Subcutaneous abdominal adipose tissue (tissue), 5 donors: Measurements from ENCODE around the gene ADAM15.

Experiments used
- H3K27ac ChIP-seq: one replicate; pipeline ENCODE4 v1.7.0; 2013; ENCODE audit warnings: low read depth, mild to moderate bottlenecking, inconsistent platforms, low read length, moderate library complexity
- H3K27me3 ChIP-seq, 5 donors: one replicate each; pipeline ENCODE4 v1.7.0; 2013; ENCODE audit warnings: low read length in 5 of 5, inconsistent platforms in 1 of 5; ENCODE audit not compliant: control insufficient read depth in 5 of 5, insufficient read depth in 4 of 5
- H3K36me3 ChIP-seq, 5 donors: one replicate each; pipeline ENCODE4 v1.7.0; 2013; ENCODE audit warnings: low read length in 5 of 5; ENCODE audit not compliant: control insufficient read depth in 5 of 5, insufficient read depth in 5 of 5
- H3K4me1 ChIP-seq, 5 donors: one replicate each; pipeline ENCODE4 v1.7.0; 2013; ENCODE audit warnings: low read length in 5 of 5, mild to moderate bottlenecking in 3 of 5, moderate library complexity in 1 of 5; ENCODE audit not compliant: control insufficient read depth in 5 of 5, insufficient read depth in 5 of 5
- H3K4me3 ChIP-seq, 5 donors: one replicate each; pipeline ENCODE4 v1.7.0; 2013; ENCODE audit warnings: low read length in 5 of 5, low read depth in 1 of 5
- H3K9ac ChIP-seq, 5 donors: one replicate each; pipeline ENCODE4 v1.7.0; 2013; ENCODE audit warnings: low read length in 5 of 5, mild to moderate bottlenecking in 4 of 5, moderate library complexity in 3 of 5
- H3K9me3 ChIP-seq, 5 donors: one replicate each; pipeline ENCODE4 v1.7.0; 2013; ENCODE audit warnings: low read length in 5 of 5; ENCODE audit not compliant: control insufficient read depth in 5 of 5
- donor health status: healthy.
- donor health status: healthy.
- donor health status: healthy.
- donor health status: healthy.
- donor health status: healthy.

The ADAM15 gene, protein sequence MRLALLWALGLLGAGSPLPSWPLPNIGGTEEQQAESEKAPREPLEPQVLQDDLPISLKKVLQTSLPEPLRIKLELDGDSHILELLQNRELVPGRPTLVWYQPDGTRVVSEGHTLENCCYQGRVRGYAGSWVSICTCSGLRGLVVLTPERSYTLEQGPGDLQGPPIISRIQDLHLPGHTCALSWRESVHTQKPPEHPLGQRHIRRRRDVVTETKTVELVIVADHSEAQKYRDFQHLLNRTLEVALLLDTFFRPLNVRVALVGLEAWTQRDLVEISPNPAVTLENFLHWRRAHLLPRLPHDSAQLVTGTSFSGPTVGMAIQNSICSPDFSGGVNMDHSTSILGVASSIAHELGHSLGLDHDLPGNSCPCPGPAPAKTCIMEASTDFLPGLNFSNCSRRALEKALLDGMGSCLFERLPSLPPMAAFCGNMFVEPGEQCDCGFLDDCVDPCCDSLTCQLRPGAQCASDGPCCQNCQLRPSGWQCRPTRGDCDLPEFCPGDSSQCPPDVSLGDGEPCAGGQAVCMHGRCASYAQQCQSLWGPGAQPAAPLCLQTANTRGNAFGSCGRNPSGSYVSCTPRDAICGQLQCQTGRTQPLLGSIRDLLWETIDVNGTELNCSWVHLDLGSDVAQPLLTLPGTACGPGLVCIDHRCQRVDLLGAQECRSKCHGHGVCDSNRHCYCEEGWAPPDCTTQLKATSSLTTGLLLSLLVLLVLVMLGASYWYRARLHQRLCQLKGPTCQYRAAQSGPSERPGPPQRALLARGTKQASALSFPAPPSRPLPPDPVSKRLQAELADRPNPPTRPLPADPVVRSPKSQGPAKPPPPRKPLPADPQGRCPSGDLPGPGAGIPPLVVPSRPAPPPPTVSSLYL

DNA sequence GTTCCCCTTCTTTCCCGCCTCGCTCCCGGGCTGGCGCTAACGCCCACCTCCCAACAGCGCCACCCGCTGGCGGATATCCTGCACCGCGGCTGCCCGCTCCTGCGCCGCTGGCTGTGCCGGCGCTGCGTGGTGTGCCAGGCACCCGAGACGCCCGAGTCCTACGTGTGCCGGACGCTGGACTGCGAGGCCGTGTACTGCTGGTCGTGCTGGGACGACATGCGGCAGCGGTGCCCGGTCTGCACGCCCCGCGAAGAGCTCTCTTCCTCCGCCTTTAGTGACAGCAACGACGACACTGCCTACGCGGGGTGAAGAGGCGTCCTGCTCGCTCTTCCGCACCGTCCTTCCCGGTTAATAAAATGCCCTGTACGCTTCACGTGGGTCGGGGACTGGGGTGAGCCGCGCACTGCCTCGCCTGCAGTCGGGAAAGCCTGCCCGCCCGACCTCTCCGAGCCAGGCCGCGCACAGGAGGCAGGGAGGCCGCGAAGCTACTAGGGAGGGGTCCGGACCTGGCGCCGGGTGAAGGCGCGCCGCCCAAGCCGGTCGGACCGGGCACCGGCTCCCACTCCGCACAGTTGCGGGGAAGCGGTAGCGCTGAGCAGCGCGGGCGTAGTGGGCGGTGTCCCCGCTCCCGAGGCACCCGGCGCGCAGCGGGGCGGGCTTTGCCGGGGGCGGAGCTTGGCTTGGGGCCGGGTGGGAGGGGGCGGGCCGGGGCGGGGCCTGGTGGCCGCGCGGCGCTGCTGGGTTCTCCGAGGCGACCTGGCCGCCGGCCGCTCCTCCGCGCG lies at the start of gene ADAM15:
TSS of gene ADAM15 (plus strand) at position 757 of the 782 bp plus-strand sequence. CDS start 71 bp downstream, outside the sequence.
- peak within 1 kb of the TSS; percentile 66 to 87 (median 83) for H3K4me3 ChIP-seq
- H3K9me3 ChIP-seq = no peaks in the 10 kb centered on the region
- peaks cover 0 to 22% (median 15%) of the 10 kb centered on the region in 5 donors for H3K36me3 ChIP-seq
- H3K27me3 ChIP-seq = no peaks in the 10 kb centered on the region
- H3K9ac ChIP-seq = peak within 1 kb of the TSS; percentile 66 to 92 (median 82)
- peak within 1 kb of the TSS; percentile 86 for H3K27ac ChIP-seq
- peaks cover 13 to 46% (median 46%) of the 10 kb centered on the region in 5 donors for H3K4me1 ChIP-seq

DNA sequence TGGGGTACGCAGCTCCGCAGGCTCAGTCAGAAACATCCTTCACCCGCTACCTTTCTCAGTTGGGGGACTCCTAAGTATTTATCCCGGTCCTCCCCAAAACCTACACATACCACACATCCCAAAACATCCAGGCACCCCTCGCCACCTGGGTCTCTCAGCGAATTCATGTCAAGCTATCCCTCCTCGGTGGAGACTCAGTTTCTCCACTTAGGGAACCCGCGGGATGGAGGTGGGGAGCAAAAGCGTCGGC lies 49.8 kb upstream of the ADAM15 start:
- Histone ChIP-seq H3K36me3 (no peaks in the 10 kb centered on the region), H3K4me3 (peak overlapping the region; percentile 77 to 97 (median 78)), H3K27me3 (no peaks in the 10 kb centered on the region), H3K4me1 (peaks cover 5 to 74% (median 56%) of the 10 kb centered on the region in 5 donors), H3K27ac (peak overlapping the region; percentile 97), H3K9me3 (no peaks in the 10 kb centered on the region), H3K9ac (peak overlapping the region; percentile 11 to 91 (median 82))

DNA sequence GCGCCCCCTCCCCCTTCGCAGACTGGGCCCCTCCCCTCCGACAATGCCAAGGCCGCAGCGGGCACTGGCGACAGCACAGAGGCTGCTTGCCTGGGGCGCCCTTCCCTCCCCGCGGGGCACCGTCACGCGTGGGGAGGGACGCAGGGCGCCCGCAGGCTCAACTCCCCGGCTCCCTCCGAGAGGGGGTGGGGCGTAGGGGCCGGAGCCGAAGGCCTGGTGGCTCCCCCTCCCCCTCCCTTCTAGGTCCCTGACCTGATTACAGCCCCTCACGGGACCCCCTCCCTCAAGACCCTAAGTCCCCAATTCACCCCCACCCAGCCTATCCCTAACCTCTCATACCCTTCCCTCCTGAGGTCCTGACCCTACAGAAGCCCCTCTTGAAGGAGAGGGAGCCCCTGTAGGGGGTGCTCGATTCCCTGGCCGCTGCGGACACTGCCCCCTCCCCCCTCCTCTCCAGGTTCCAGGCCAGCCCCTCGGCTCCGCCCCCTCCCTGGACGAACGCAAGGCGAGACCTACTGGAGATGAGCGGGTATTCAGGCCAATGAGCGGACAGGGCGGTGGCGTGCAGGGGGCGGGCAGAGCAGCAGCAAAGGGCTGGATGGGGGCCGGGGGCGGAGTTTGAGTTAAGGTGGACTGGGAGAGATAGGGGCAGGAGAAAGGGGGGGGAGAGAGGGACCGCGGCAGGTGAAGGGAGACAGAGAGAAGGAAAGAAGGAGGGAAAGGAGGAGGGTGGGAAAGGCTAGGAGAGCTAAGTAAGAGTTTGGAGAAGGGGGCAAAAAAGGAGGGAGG lies 49.2 kb upstream of the ADAM15 start:
- peak overlapping the region; percentile 77 to 97 (median 81) for H3K4me3 ChIP-seq
- H3K27me3 ChIP-seq = no peaks in the 10 kb centered on the region
- H3K9me3 ChIP-seq = no peaks in the 10 kb centered on the region
- peak overlapping the region; percentile 97 for H3K27ac ChIP-seq
- H3K4me1 ChIP-seq = peaks cover 6 to 79% (median 61%) of the 10 kb centered on the region in 5 donors
- peak overlapping the region; percentile 11 to 91 (median 82) for H3K9ac ChIP-seq
- no peaks in the 10 kb centered on the region for H3K36me3 ChIP-seq

DNA sequence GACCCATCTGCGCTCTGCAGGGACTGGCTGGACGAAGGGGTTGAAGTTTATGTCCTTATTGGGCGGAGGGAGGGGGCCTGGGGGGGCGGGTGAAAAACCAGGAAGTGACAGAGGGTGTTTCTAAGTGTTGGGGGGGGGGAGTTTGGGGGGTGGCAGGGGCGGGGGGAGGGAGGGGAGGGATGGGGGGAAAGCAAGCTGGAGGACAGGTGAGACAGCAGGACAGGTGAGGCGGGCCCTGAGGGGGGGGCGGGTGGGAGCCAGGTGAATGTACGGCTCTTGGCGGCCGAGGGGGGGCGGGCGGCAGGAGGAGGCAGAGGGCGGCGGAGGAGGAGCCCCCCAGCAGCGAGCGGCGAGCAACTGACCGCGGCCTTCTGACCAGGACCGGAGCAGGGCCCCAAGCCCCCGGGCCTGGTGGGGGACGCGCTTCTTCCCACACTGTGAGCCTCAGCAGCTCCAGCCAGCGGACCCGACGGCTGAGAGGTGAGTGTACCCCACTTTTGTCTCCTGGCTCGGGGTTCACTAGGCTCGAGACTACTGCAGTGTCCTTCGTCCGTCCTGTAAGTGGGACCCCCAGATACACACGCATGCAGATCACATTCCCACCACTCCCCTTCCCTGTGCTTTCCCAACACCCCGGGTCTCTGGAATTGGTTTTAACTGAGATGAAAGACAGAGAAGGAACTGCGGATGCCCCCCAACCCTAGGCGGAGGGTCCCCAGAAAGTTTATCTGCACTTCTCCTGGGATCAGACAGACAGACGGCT lies 48.5 kb upstream of the ADAM15 start, which contains the start of gene ZBTB7B:
TSS of gene ZBTB7B (plus strand) at position 339 of the 763 bp plus-strand sequence. CDS start 11,859 bp downstream, outside the sequence.
- Histone ChIP-seq H3K4me3 (peak within 1 kb of the TSS; percentile 96 to 99 (median 97)), H3K27me3 (no peaks in the 10 kb centered on the region), H3K4me1 (peaks cover 7 to 81% (median 67%) of the 10 kb centered on the region in 5 donors), H3K9ac (peak within 1 kb of the TSS; percentile 89 to 97 (median 93)), H3K36me3 (no peaks in the 10 kb centered on the region), H3K9me3 (no peaks in the 10 kb centered on the region), H3K27ac (peak within 1 kb of the TSS; percentile 97)

DNA sequence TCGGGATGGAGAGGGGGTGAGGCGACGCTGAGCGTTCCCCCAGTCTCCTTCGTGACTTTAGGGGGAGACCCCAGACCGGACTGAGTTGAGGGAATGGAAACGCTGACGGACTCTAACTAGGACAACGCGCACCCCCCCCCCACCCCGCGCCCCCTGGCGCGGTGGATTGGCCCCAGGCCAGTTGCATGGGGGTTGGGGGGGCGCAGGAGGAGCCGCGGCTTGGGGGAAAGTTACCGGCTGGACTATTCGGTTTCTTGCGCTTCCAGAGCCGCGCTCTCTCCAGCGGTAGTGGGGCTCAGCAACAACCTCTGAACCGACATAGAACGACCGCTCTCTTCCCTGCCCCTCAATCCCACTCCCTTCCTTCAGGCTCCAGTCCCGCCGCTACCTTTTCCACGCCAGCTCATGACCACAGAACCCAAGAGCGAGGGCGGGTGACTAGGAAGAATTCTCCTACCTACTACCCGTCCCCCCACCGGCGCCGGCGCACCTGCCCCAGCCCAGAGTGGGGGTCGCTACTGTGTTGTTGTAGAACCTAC lies 47.8 kb upstream of the ADAM15 start:
- Histone ChIP-seq H3K4me3 (peak overlapping the region; percentile 96 to 99 (median 97)), H3K9ac (peak overlapping the region; percentile 89 to 97 (median 93)), H3K4me1 (peaks cover 7 to 81% (median 73%) of the 10 kb centered on the region in 5 donors), H3K36me3 (no peaks in the 10 kb centered on the region), H3K27ac (peak overlapping the region; percentile 97), H3K9me3 (no peaks in the 10 kb centered on the region), H3K27me3 (no peaks in the 10 kb centered on the region)

DNA sequence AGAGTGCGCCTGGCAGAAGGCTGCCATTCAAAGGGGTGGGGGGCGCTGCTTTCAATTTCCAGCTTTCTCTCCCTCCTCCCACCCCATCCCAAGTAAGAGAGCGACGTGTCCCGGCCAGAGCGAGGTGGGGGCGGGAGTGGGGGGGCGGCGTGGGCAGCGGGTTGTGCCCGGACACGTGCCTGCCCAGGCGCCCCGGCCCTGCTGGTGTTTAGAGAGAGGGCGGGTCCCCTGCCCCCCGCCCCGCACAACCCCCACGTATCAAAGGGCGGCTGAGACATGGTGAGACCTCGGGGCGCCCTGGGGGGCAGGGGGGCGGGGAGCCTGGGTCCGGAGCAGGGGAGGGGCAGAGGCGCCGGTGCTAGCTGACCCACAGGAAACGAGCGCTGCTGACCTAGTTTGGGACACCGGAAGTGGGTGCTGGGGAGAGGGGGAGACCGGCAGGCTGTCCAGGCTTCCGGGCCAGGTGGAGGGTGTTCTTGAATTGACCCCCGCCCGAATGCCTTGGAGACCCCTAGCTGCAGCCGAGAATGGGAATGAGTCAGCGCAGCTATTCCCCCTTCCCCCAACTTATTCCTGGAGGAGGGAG lies 47.3 kb upstream of the ADAM15 start:
- Histone ChIP-seq H3K9ac (peak overlapping the region; percentile 89 to 97 (median 93)), H3K4me1 (peaks cover 7 to 83% (median 75%) of the 10 kb centered on the region in 5 donors), H3K27ac (peak overlapping the region; percentile 97), H3K9me3 (no peaks in the 10 kb centered on the region), H3K36me3 (no peaks in the 10 kb centered on the region), H3K4me3 (peak overlapping the region; percentile 96 to 99 (median 97)), H3K27me3 (no peaks in the 10 kb centered on the region)

DNA sequence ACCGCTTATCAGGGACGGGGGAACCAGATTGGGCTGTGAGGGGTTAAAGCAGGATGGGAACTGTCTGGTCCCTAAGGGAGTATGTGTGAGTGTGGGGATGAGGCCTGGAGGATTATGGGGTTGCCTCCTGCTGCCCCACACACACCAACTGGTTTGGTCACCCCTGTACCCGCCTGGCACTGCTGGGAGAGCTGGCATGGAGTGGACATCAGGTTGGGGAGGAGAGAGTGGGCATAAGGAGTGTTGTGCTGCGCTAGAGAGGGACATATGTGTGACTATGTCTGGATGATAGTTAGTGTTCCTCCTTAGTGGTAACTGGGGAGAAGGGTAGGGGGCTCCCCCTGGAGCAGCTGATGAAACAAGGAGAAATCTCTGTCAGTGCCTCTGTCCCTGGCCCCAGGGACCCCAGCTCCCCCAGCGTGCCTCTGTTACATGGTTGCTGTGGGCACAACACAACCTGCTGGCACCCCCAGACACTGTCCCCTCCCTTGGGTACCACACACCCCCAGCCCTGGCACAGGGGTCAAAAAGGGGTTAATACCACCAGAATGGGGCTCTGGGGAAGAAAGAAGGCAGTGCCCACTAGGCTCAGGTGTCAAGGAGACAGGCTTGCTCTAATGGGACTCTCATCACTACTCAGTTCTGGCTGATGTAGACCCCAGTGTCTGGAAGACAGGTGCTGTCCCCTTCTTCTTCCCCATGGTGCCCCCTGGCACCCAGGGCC lies 46.6 kb upstream of the ADAM15 start:
- Histone ChIP-seq H3K27me3 (no peaks in the 10 kb centered on the region), H3K4me1 (peaks cover 5 to 83% (median 75%) of the 10 kb centered on the region in 5 donors), H3K9ac (peak overlapping the region; percentile 82 to 97 (median 93))

More for the DNA sequence above, 46.6 kb upstream of the ADAM15 start:
- Histone ChIP-seq H3K4me3 (peak overlapping the region; percentile 88 to 99 (median 97)), H3K36me3 (no peaks in the 10 kb centered on the region), H3K27ac (peak overlapping the region; percentile 97), H3K9me3 (no peaks in the 10 kb centered on the region)
